Measurements from ENCODE around the gene ZNF385D.

The ZNF385D gene

DNA sequence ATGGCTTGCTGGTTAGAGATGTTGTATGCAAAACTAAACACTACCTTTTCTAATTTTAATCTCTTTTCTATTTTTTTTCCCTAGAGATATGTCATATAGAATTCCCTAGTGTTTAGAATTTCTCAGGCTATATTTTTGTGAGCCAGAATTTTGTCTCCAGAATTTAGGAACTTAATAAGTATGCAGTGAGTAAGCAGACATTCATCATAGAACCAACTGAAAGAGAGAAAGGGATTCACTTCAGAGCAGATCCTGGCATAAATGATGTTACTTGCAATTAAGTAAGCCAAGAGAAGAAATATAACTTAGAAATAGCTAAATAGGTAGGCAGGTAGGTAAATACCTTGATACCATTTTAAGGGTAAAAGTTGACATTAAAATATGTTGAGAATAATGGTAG lies 288.9 kb downstream of the ZNF385D start:
- in situ Hi-C loops (cut with HindIII; ENCODE audit: low sequenced_read_pairs) = no loop called here

DNA sequence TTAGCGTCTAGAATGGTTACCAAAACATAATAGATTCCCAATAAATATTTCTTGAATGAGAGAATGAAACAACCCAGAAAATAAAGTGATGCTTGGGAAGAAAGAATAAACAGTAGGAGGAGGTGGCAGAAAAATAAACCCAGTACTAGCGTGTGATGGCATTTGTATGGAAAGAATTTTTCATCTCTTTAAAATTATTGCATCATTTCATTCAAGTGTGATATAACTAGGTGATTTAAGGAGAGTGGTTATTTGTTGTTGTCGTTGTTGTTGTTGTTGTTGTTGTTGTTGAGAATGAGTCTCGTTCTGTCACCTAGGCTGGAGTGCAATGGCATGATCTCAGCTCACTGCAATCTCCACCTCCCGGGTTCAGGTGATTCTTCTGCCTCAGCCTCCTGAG lies 293.9 kb downstream of the ZNF385D start:
- in situ Hi-C loops (cut with HindIII; ENCODE audit: low sequenced_read_pairs) = no loop called here

DNA sequence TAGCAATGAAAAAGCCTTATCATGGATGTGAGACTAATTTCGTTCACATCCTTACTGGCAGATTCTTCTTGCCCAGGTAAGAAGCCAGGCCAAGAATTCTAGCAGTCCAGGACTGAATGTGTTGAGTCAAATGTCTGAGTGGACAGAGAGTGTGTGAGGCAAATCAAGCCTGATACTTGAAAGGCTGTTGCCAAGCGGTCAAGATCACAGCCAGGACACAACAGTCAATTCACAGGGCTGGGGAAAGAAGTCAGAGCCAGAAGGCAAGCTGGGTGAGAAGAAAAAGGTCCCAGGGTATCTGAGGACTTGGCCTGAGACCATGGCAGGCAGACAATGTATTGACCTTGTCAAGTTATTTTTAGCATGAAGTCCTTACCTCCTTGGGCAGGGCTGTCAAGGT lies 301.3 kb downstream of the ZNF385D start:
- in situ Hi-C loops (cut with HindIII; ENCODE audit: low sequenced_read_pairs) = no loop called here

DNA sequence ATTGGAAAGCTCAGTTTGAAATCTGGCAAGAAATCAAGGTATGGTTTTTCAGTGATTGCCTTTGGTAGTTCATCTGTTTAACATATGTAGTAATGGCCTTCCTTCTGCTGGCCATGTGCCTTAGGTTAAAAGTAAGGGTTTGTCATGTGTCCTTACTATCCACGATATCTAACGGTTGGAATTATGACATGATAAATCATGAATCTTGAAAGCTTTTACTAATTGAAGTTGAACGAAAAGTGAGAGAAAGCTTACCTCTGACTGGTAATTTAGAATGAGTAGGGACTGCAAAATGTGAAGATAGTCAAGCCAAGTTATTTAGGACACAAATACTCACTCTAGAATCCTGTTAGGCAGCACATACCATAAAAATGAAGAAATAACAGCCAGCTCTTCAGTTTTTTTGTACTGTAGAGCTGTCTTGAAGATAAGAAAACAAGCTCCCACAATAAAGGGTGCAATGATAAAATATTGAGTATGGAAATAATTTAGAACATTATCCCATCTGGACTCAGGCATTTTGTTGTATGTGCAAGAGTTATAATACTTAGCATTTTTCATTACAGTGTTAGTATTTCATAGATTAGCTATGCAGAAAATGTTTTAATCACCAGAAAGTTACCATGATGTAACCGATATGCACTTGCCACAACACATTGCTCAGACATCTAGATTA lies 303.4 kb downstream of the ZNF385D start:
- in situ Hi-C loops (cut with HindIII; ENCODE audit: low sequenced_read_pairs) = no loop called here

DNA sequence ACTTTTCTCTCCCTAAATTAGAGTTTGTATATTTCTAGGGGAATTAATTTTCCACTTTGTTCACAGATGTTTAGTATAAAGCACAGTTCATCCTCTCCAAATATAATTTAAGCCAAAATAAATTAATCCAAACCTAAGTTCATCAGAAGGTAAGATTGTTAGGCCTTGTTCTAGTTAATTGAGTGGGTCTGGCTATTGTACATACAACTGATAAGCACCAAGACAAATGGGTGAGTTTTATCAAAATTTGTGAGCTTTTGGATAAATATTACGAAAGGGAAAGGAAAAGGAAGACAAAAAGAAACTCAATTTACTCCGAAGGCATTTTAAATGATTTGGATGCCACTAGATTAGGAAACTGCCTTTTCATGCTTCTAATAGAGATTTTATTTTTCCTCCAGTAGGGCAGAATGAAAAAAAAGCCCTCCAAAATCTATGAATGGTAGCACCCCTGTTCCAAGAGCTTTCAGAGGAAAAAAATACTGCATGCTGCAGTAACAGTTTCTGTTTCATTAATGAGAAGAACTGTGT lies 304.0 kb downstream of the ZNF385D start:
- in situ Hi-C loops (cut with HindIII; ENCODE audit: low sequenced_read_pairs) = no loop called here

DNA sequence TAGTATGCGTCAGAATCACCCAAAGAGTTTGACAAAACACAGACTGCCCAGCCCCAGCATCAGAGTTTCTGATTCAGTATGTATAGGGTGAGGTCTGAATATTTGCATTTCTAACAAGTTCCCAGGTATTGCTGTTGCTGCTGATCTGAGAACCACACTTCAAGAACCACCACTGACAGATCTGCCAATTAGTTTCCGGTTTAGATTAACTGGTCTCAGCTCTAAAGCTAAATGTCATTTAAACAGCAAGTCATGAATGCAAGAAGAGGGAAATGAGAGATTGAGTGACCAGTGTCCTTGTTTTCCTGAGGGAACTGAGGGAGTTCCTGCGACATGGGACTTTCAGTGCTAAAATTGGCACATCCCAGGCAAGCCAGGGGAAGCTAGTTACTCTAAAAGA lies 305.0 kb downstream of the ZNF385D start:
- in situ Hi-C loops (cut with HindIII; ENCODE audit: low sequenced_read_pairs) = no loop called here

DNA sequence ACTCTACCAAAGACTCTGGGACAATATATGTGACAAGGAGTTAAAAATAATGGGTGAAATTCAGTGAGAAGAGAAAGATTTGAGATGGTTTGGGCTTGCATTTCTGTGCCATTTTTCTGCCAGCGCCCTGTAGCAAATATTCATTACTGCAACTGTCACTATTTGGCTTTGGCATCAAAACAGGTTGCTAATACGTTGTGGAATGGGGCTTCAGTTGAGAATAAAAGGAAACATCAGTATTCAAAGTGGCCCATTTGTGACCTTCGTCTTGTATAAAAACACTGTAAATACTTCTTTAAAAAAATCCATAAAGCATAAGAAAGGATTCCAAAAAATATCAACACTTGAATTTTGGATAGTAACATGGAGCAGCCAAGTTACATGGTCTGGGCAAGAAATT lies 309.2 kb downstream of the ZNF385D start:
- in situ Hi-C loops (cut with HindIII; ENCODE audit: low sequenced_read_pairs) = no loop called here

DNA sequence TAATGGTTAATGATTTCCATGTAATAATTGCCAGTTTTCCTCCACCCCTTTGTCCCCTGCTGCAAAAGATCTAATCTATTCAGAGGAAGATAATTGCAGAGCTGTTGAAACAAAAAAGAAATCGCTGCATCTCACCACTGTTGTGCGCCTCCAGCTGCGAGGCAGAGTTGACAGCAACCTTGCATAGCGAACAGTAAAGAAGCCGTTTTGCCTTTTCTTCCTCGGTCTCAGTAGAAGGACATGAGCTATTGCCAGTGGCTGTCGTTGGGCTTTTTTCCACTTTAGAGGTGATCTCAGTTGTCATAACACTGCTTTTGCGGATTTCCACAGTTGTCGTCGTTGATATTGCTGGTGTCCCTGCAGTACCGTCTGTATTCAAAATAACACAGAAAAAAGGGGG lies 314.2 kb downstream of the ZNF385D start:
- in situ Hi-C loops (cut with HindIII; ENCODE audit: low sequenced_read_pairs) = no loop called here

DNA sequence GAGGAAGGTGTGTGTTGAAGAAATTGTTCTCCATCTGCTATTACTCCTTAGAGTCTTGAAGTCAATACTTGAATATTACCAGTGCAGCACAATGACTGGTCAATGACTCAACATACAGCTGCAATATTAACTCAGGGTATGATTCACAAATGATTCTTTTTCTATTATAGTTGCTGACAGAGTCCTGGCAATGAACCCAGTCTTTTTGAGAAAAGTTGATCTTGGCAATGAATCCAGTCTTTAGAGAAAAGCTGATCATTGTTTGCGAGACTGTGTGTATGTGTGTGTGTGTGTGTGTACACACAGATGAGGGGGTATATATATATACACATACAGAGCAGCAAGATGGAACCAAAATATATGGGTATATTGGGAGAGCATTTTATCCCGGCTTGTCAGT lies 315.1 kb downstream of the ZNF385D start:
- in situ Hi-C loops (cut with HindIII; ENCODE audit: low sequenced_read_pairs) = no loop called here

DNA sequence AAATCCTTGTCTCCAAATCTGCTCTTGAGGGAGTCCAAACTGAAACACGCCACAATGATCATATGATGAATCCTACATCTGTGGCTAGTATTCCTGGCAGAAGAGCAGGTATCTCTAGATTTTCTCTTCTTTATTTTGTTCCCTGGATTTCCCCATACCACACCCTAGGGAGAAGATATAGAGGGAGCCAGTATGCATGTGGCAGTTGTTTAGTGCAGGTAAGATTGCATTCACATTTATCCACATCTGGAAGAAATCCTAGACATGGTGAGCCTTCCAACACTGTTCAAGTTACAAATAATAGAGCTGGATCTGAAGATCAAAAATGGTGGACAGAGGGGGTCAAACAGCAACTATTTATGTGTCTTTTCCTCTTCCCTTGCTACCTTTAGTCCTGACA lies 316.7 kb downstream of the ZNF385D start:
- in situ Hi-C loops (cut with HindIII; ENCODE audit: low sequenced_read_pairs) = no loop called here

DNA sequence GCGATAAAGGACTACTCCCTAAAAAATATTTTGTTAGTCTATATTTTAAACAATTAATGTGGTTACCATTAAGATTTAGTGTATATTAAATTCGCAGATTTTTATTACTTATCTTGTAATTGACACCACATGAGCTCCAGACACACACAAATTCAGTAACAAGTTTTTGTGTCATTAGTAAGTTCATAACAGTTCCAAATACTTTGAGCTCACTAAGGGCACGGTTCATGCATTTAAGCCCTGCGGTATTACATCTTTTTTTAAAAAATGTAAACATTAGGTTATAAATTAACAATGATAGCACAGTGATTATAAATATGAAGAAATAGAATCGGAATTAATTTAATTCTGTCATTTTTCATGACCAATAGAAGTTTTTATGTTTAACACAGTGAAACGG lies 317.3 kb downstream of the ZNF385D start:
- in situ Hi-C loops (cut with HindIII; ENCODE audit: low sequenced_read_pairs) = no loop called here

DNA sequence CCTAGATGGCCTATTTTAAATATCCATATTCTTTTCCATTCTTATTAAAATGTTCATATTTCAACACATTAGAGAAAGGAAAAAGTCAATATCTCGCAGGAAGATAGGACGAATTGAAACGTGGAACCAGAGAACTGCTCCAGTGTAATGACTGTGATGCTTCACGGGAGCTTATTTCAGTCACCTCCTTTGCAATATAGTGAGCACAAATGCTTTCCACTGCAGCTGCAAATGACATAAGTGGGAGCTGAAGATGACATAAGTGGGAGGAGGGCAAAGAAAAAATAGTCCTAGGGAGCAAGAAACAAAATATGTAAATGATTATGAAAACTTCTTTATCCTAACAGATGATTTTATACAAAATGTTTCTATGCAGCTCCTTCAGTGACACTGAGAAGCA lies 324.1 kb downstream of the ZNF385D start:
- in situ Hi-C loops (cut with HindIII; ENCODE audit: low sequenced_read_pairs) = no loop called here

DNA sequence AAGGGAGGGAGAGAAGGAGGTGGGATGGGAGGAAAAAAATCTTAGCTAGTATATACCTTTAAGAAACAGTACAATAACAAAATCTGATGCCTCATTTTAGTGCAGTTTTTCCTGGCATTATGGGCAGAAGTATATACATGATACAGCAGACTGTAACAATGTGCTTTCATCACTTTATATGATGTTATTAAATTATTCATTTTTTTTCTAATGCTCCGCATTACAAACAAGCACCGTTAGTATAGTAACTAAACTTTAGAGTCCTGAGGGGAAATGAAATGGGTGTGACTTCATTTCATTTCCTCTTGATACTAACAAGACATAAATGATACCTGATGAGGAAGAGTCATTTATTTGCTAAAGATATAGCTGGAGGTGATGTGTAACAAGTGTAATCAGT lies 325.3 kb downstream of the ZNF385D start:
- in situ Hi-C loops (cut with HindIII; ENCODE audit: low sequenced_read_pairs) = no loop called here

DNA sequence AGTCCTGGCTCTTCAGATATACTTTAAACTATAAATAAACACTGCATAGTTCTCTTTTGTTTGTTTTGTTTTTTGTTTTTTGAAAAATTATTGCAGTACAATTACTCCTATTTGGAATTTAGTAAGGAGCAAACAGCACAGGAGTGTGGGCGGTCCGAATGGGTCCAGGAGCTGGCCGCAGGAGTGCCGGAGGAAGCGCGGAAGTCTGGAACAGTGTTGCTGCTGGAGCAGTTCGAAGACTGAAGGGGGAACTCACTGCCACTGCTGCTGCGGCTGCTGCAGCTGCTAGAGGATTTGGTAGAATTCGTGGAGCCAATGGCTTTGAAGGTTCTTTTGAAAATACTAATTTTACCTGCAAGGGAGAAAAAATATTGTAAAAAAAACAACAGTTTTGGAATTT lies 329.9 kb downstream of the ZNF385D start:
- in situ Hi-C loops (cut with HindIII; ENCODE audit: low sequenced_read_pairs) = no loop called here

DNA sequence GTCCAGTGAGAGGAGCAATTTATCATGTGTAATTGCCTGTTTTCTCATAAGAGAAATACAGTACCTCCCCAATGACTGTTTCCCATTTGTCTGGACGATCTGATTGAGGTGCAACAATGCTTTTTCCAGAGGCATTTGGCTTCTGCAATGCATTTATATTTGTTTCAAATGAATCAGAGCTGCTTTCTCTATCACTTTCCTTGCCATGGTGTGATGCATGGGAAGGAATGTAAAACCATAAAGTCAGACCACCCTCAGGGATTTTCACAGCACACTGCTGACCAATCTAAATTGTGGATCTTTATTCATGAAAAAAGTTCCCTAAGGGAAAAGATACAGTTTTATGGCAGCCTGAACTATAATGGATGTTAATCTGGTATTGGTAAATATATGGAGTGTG lies 333.0 kb downstream of the ZNF385D start:
- in situ Hi-C loops (cut with HindIII; ENCODE audit: low sequenced_read_pairs) = no loop called here

DNA sequence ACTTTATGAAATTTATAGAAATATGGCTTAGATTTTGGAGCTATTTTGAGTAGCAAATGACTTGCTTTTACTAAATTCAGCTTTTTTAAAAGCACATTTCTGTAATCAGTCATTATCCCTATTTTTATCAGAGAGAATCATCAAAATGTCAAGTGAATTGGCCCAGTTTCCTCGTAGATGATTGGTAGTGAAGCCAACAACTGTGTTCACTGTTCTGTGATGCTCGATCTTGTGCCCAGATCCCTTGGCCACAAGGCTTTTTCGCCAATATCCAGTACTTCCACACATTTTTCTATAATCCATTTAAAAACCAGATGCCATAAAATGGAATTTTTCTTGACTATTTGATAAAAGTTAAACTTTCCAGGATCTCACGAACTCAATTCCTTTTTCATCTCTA lies 336.5 kb downstream of the ZNF385D start:
- in situ Hi-C loops (cut with HindIII; ENCODE audit: low sequenced_read_pairs) = no loop called here

DNA sequence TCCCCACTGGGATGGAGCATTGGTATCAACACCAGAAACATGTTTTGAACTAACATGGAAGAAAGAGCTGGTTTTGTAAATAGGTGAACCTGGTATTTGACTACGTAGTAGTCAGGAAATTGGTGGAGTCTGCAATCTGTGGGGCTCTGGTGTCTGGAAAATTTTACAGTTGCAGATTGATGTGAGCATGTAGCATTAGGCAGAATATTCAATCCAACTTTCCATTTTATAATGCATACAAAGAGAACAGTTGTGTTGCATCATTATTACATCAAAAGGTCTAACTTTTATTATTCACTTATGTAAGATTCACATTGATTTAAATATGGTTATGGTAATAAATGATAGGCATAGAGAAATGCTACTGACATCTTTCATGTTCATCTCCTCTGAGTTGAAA lies 340.0 kb downstream of the ZNF385D start:
- in situ Hi-C loops (cut with HindIII; ENCODE audit: low sequenced_read_pairs) = no loop called here

DNA sequence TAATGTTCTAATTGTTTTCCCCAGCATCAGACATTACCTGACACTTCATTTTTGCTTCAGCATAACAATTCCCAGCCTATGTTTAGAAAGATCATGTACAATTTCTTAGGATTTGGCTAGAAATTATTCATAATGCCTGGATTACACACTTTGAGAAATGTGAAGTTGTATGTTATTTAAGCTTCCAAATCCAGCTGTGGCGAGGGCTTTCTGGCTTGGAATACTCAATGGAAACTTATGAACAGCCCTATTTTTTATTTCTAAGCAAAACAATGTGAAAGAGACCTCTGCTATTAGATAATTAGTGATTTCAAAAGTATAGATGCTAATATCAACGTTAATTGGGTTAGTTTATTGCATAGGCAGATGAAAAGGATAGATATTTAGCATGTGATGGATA lies 341.6 kb downstream of the ZNF385D start:
- in situ Hi-C loops (cut with HindIII; ENCODE audit: low sequenced_read_pairs) = no loop called here

DNA sequence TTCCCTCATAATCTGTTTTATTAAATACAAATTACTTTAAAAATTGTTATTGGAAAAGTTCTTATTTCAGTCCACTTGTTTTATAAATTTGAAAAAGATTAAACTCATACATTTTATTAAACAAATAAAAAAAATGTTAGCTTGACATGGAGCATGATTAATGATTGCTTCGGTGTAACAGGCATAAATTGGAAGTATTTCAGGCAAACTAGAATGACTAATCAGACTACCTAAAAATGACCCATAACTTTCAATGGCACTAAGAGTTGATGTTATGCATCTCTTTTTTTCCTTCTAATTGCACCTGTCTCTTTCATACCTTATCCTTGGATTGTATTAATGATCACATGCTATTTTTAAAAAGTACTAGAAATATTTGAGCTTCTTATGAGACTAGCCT lies 343.3 kb downstream of the ZNF385D start:
- in situ Hi-C loops (cut with HindIII; ENCODE audit: low sequenced_read_pairs) = no loop called here

DNA sequence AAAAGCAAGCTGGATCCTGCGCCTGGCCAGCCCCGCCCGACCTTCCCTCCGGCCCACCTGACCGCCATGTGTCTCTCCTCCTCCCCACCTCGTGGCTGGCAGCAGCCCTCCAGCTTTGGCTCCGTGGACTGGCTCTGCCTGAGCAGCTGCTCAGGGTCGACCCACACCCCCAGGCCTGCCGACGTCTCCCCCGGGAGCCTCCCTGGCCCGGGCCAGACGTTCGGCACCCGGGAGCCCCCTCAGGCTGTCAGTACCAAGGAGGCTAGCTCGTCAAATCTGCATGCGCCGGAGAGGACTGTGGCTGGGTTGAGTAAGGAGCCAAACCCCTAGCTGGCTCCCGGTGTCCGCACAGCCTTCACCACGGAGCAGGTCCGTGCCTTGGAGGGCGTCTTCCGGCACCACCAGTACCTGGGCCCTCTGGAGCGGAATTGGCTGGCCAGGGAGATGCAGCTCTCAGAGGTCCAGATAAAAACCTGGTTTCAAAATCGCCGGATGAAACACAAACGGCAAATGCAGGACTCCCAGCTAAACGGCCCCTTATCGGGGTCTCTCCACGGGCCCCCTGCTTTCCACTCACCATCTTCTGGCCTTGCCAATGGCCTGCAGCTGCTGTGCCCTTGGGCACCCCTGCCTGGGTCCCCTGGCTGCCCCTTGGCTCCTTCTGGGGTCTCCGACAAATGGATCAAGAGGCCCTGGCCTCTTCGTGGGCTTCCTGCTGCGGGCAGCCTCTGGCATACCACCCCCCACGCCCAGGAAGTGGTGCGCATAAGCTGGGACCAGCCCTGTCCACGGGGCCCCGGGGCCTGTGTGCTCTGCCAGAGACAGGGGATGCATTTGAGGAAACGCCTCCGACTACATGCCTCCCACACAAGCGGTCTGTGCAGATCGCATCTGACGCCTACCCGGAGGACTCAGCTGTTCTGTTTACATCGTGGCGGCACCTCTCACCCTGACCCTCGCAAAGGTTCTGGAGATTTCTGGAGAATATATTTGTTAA lies 345.0 kb downstream of the ZNF385D start:
- in situ Hi-C loops (cut with HindIII; ENCODE audit: low sequenced_read_pairs) = no loop called here

DNA sequence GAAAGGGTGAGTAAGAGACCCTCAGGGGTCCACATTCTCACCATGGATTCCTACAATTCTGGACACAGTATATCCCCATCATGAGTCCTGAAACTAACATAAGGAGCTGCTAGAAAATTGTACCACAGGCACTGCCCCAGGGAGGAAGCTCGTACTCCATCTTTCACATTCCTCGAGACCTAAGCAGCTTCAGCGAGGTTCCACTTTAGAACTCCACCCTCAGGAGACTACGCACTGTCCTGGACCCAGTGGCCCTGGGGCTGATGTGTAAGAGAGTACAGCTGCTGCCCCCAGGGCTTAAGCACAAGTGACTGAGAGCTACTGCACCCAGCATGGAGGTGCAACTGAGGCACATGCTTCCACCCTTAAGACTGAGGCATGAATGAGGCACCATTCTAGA lies 352.5 kb downstream of the ZNF385D start:
- in situ Hi-C loops (cut with HindIII; ENCODE audit: low sequenced_read_pairs) = no loop called here

DNA sequence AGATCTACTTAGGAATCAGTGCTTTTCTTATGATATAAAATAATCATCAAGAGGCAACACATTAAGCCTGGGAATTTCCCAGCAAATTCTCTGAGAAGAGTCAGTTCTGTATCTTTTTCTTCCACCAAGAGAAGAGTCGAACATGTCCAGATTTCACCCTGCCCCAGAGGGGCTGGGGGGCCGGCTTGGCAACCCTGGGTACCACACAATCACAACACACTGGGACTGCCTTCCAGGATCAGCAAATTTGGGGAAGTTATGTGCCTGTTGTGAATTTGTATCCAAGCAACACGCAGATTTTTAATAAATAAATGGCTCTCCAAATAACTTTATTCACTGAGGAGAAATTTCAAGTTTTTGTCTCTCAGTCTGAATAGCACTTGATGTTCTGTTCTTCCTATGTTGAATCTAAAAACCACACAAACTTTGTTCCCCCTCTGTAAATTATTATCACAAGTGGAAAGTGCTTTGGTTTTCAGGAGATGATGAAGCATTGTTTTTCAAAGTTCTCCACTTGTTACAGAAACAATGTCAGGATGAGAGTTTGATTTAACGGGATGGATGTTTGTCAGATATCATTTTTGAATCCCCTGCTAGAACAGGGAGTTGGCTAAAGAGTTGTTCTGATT lies 357.2 kb downstream of the ZNF385D start:
- in situ Hi-C loops (cut with HindIII; ENCODE audit: low sequenced_read_pairs) = no loop called here
